Measurements from ENCODE around the gene FANCD2. TPM values are rescaled to one million over a fixed set of nuclear protein-coding genes. Genes with fewer than 3 reads are reported as not detected.

The FANCD2 gene
- total RNA-seq: 14.4 and 29.4 TPM in 2 replicates

DNA sequence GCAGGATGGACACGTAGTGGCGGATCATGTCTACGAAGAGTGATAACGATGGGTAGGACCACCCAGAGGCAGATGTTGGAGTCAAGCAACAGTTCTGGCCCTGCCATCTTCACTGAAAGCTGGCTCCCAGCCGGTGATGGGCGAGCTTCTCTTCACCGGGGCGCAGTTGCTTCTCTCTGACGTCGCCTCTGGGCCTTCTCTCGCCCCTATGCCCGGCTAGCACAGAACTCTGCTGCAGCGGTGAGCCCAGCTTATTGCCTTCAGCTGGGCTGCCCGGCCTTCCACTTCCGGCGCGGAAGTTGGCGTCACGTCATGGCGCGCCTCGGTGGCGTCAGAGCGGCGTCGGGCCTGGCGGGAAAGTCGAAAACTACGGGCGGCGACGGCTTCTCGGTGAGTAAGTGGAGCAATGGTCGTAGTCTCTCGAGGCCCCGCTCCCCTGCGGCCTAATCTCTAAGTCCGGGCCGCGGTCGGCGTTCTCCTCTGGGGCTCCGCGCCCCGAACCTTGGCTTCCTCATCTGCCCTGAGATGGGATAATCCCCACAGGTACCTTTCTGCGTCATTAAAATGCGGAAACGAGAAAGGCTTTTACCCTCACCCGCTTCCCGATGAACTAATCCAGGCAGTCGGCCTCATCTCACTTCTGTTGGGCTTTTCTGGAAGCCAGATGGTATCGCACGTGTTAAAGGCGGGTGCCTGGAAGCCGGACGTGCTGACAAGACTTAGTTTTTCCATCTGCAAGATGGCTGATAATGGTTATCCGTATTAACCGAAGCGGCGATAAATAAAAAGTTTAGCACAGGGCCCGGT, at the start of gene FANCD2:
Gene FANCD2 (plus strand): TSS at position 354 of the 807 bp plus-strand sequence. CDS start 2,221 bp downstream, outside the sequence.

DNA sequence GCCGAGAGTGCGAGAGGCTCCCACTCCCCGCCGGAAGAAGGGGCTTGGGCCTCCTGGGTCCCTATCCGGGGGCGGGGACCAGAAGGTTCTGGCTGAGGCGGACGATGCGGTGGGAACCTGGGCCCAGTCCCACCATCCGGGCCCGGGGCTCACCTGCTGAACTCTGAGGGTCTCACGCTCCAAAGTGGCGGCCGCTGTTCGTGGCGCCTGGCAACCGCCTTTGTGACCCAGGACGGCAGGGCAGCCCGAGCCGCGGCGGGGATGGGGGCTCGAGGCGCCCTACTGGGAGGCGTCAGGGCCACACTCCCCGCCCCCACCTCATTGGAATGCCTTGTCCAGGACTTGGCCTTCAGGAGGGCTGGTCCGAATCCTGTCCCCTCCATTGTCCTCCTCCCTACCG, 81.9 kb downstream of the FANCD2 start, which contains the start of gene FANCD2OS:
Gene FANCD2OS (minus strand): TSS at position 165 of the 400 bp plus-strand sequence. CDS start 3,481 bp downstream, outside the sequence.

DNA sequence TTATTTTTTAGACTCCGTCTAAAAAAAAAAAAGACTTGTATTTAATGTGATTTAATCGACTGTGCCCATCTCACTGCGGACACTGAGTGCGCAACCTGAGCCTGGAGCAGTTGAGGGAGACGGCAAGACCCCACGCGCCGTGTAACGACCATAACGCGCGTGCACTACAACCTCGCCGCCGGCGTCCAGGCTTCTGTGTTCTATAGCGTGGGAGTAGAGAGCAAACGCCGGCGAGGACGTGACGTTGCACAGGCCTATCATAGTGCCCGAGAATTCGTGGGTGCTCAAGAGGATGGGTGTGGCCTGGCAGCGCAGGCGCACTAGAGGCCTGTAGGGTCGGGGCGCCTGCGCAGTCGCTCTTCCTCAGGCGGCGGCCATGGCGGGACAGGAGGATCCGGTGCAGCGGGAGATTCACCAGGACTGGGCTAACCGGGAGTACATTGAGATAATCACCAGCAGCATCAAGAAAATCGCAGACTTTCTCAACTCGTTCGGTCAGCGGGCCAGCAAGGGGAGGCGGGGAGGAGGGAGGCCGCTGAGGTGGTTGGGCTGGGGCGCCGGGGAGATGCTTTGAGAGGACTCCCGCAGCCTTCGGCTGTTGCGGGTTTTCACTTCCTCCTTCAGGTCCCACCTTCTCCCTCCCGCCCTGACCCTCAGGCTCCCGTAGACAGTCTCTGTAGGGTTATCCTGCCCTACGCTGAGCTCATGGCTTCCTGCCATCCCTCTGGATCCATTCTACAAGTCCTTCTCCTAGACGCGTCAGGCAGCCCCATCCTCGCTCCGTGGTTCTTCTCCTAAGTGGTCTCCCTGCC, 89.3 kb downstream of the FANCD2 start, which contains the start of gene BRK1:
Gene BRK1 (plus strand): TSS at position 350 of the 812 bp plus-strand sequence. CDS start 27 bp downstream, at position 377.

Small RNAs within 50 kb of the gene (small RNA-seq; reads per million reads assigned to genes)
- gene CYCSP10 (not detected), gene RNU6-670P (not detected)

Other genes with a start within 250 kb of the FANCD2 start
- gene TADA3, start 234.0 kb upstream of the FANCD2 start, total RNA-seq: 50.6 and 56.7 TPM in 2 replicates
- 355 and 367 TPM in 2 replicates for gene ARPC4, start 233.4 kb upstream of the FANCD2 start, total RNA-seq
- gene TTLL3, start 216.2 kb upstream of the FANCD2 start, total RNA-seq: 21.8 and 26.1 TPM in 2 replicates
- gene RPUSD3, start 182.4 kb upstream of the FANCD2 start, total RNA-seq: 24.4 and 30.1 TPM in 2 replicates
- not detected in 2 replicates for gene CIDEC, start 146.2 kb upstream of the FANCD2 start, total RNA-seq
- 25.2 and 26.9 TPM in 2 replicates for gene JAGN1, start 135.8 kb upstream of the FANCD2 start, total RNA-seq
- gene IL17RE, start 123.6 kb upstream of the FANCD2 start, total RNA-seq: 0.33 and 0.57 TPM in 2 replicates
- 15.9 and 28.4 TPM in 2 replicates for gene IL17RC, start 109.3 kb upstream of the FANCD2 start, total RNA-seq
- gene CRELD1, start 92.6 kb upstream of the FANCD2 start, total RNA-seq: 19.1 and 25.2 TPM in 2 replicates
- 2.0 TPM in 2 replicates for gene PRRT3, start 74.0 kb upstream of the FANCD2 start, total RNA-seq
- 47.7 and 69.8 TPM in 2 replicates for gene EMC3, start 39.6 kb upstream of the FANCD2 start, total RNA-seq
- not detected in 2 replicates for gene FANCD2OS, start 81.8 kb downstream of the FANCD2 start, total RNA-seq
- 136 and 167 TPM in 2 replicates for gene BRK1, start 89.2 kb downstream of the FANCD2 start, total RNA-seq
- gene VHL, start 115.3 kb downstream of the FANCD2 start, total RNA-seq: 42.1 and 45.4 TPM in 2 replicates
- 29.4 and 48.1 TPM in 2 replicates for gene IRAK2, start 138.5 kb downstream of the FANCD2 start, total RNA-seq
- 18.0 and 20.2 TPM in 2 replicates for gene TATDN2, start 222.0 kb downstream of the FANCD2 start, total RNA-seq